H1 (cell line): Measurements from ENCODE around the gene PLEK. TPM values are rescaled to one million over a fixed set of nuclear protein-coding genes. Genes with fewer than 3 reads are reported as not detected.

ENCODE experiments used
- GTF2F1 ChIP-seq: IDR thresholded peaks from 2 replicates; pipeline ENCODE4 v1.6.1; 2012; ENCODE audit warnings: low read depth, low read length, improper control_type of control experiment, borderline replicate concordance
- polyA plus RNA-seq, 7 experiments: library from polyadenylated mRNA; depleted of rRNA in 3 of 7; stranded (reverse) in 5 of 7; unstranded in 2 of 7; fragments of >200 nt in 5 of 7; fragments of 200-250 nt in 2 of 7; gene quantifications; 1 replicate in 5 of 7; 2 replicates in 1 of 7; 4 replicates in 1 of 7; pipeline versions ENCODE4 v1.2.1 to v1.2.3, GENCODE V29; 2011 to 2013; ENCODE audit warnings: missing spikeins in 2 of 7, mixed read lengths in 2 of 7
- total RNA-seq: library from RNA; stranded (reverse); fragmentation: NEBNext Ultra II Directional; extraction: Animal tissue kit (Norgen Biotek cat#: 25700); gene quantifications from 2 replicates; pipeline ENCODE4 v1.2.1, GENCODE V29; 2021

The PLEK gene
- total and polyA plus RNA-seq, 2 of the 8 experiments (the other 6 are each of a cell fraction or from before 2014, with no cell fraction given), result not detected

DNA sequence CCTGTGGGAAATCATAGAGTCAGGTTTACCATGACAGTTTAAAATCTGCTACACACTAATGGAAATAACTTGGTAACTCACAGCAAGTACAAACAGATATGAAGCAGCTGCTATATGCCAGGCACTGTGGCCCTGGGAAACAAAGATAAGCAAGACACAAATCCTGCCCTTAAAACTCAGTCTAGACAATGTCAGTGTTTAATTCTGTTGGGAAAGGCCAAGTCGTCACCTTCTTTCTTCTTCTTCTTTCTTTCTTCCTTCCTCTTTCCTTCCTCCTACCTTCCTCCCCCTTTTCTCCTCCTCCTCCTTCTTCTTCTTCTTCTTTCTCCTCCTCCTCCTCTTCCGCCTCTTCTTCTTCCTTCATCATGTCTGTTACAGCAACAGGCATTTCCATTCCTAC lies 26.8 kb downstream of the PLEK start (continued):
- TF ChIP-seq GTF2F1, result no peak
